ENCODE data around the gene LPAR2. TPM values are rescaled to one million over a fixed set of nuclear protein-coding genes. Genes with fewer than 3 reads are reported as not detected.
A peak's percentile ranks its signal among the peaks of the same experiment; 100 is the strongest.
"Not testable (repeated sequence)": the region's sequence is repeated elsewhere in the genome, so short reads cannot be mapped to it uniquely, and the experiment has no call there.

LPAR2 gene
- total and polyA plus RNA-seq, 7 donors: 0.08 to 1.5 (median 0.42) TPM

DNA sequence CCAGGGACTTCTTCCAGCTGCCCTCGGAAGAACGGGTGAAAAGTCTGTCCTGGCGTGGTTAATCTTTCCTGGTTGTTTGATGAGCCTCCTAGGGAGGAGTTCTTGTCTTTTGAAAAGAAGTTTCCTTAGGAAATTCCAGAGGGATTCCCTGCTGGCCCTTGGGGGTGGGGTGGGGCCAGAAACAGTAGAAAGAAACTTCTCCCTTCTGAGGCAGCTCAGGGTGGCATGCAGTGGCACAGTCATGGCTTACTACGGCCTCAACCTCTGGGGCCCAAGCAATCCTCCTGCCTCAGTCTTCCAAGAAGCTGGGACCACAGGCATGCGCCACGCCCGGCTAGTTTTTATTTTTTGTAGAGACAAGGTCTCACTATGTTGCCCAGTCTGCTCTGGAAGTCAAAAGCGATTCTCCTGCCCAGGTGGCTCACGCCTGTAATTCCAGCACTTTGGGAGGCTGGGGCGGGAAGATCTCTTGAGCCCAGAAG lies 42.1 kb upstream of the LPAR2 start:
- Histone ChIP-seq H3K27me3 (ENCODE audit: insufficient read depth in 3 of 3, low read length in 2 of 3) (no peaks in the 10 kb centered on the region), H3K27ac (no peak overlapping the region), H3K4me3 (no peak overlapping the region), H3K4me1 (peaks cover 4% of the 10 kb centered on the region), H3K36me3 (ENCODE audit: insufficient read depth in 1 of 2, low read depth in 1 of 2) (no peaks in the 10 kb centered on the region), H3K9me3 (no peaks in the 10 kb centered on the region)
- TF ChIP-seq, protein P1, sequence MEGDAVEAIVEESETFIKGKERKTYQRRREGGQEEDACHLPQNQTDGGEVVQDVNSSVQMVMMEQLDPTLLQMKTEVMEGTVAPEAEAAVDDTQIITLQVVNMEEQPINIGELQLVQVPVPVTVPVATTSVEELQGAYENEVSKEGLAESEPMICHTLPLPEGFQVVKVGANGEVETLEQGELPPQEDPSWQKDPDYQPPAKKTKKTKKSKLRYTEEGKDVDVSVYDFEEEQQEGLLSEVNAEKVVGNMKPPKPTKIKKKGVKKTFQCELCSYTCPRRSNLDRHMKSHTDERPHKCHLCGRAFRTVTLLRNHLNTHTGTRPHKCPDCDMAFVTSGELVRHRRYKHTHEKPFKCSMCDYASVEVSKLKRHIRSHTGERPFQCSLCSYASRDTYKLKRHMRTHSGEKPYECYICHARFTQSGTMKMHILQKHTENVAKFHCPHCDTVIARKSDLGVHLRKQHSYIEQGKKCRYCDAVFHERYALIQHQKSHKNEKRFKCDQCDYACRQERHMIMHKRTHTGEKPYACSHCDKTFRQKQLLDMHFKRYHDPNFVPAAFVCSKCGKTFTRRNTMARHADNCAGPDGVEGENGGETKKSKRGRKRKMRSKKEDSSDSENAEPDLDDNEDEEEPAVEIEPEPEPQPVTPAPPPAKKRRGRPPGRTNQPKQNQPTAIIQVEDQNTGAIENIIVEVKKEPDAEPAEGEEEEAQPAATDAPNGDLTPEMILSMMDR (IDR thresholded peaks at IDR 0.05): no peak
- ATAC-seq: no peak
- WGBS, 3 donors: 78 to 81% (median 78%) methylated on average over 10 of the region's 10 CpGs
- no peak for DNase-seq
- intact Hi-C loops (cut with DNase I): no loop called here

DNA sequence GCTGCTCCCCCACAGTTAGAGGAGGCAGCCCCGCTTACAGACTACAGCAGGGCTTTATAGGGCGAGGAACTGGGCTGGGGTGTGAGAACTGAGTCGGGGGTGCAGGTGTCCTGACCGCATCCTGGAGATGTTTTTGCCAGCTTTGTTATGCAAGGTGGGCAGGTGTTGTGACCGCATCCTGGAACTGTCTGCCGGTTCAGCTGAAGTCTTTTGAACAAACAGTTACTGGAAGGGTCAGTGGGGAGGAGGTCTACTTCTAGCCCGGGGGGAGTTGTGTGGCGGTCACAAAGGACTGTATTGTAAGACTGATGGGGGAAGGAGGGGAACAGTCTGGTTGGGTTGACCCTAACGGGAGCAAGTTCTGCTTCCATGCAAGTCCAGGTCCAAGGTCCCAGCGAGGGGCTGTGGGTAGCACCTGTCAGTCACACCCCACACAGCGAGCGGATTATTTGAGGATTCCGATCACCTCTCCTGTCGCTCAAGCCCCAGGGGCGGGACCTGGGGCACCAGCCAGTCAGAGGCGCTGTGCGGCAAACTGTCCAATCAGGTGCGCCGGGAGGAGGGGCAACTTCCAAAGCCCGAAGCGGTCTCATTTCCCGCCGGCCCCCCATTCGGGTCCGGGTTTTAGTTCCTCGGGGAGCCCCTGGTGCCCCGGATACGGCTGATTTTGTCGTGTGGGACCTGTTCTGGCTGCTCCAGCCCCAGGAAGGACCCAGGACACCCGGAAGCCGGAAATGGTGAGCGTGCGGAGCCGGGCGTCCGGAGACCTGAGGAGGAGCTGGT lies 40.4 kb upstream of the LPAR2 start, which contains the start of gene ZNF101:
TSS of gene ZNF101 (plus strand) at position 610 of the 783 bp plus-strand sequence. CDS start at position 735, 125 bp downstream.
- TF ChIP-seq, protein P1 (IDR thresholded peaks at IDR 0.05): no peak
- Histone ChIP-seq H3K4me3 (peak within 1 kb of the TSS; percentile 86), H3K27me3 (ENCODE audit: insufficient read depth in 3 of 3, low read length in 2 of 3) (no peaks in the 10 kb centered on the region), H3K27ac (peak within 1 kb of the TSS; percentile 80), H3K36me3 (ENCODE audit: insufficient read depth in 1 of 2, low read depth in 1 of 2) (no peaks in the 10 kb centered on the region), H3K4me1 (peaks cover 4% of the 10 kb centered on the region), H3K9me3 (no peaks in the 10 kb centered on the region)
- WGBS, 3 donors: 5% methylated on average over 36 of the region's 36 CpGs
- intact Hi-C loops (cut with DNase I): loop anchor here (5.0 kb wide), 2 partner anchors 64 to 109 kb away; partner anchors contain the start of gene ZNF14 (in 1 of the 2)
- peak; percentile 73 to 84 (median 78) for ATAC-seq
- peak; percentile 93 to 95 for DNase-seq

DNA sequence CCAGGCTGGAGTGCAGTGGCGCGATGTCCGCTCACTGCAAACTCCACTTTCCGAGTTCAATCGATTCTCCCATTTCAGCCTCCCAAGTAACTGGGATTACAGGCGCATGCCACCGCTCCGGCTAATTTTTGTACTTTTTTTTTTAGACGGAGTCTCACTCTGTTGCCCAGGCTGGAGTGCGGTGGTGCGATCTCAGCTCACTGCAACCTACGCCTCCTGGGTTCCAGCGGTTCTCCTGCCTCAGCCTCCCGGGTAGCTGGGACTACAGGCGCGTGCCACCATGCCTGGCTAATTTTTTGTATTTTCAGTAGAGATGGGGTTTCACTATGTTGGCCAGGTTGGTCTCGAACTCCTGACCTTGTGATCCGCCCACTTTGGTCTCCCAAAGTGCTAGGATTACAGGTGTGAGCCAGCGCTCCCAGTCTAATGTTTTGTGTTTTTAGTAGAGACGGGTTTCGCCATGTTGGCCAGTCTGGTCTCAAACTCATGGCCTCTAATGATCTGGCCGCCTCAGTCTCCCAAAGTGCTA lies 37.5 kb upstream of the LPAR2 start:
- 94 to 98% (median 97%) methylated on average over 22 of the region's 22 CpGs for WGBS, 3 donors
- DNase-seq: not testable (repeated sequence)
- H3K4me1 ChIP-seq: peaks cover 18% of the 10 kb centered on the region

DNA sequence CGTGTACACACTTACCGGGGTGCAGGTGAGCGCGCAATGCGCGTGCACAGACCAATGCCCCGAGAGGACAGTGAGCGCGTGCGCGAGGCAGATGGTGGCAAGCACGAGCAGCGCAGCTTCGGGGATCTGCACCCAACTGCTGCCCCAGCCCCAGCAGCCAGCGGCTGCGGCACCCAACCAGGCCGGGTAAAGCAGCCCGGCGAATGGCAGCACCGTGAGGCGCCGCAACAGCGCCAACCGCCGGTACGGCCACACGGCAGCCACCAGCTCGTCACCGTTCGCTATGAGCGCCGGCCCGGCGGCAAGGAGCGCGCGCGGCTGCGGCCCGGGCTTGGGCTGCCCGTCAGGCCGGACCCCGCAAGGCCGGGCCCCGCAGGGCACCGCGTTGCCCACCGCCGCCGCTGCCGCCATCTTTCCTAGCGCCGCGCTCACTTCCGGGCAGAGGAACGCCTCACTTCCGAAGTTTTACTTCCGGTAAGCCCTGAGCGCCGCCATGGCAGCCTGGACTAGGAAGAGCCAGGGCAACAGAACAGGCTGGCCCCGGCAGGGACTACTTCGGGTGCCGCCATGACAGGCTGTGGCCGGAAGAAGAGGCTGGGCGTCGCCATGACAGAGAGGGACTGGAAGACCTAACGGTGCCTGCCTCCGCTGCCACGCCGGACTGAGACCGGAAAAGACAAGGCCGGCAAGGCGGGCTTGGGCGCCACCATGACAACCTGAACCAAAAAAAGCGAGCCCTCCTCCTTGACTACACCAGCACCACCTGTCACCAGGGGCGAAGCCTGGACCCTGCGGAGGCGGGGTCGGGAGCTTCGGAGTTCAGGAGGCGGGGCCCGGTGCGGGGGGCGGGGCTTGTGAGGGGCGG lies 35.5 kb upstream of the LPAR2 start, which contains the start of gene ATP13A1:
TSS of gene ATP13A1 (minus strand) at position 421 of the 865 bp plus-strand sequence. CDS start at position 411, 10 bp downstream.
- intact Hi-C loops (cut with DNase I): loop anchor here in 1 of 2 donors (5.0 kb wide), 1 partner anchor 114 kb away; no protein-coding TSS in a partner anchor
- 0 to 1% (median 1%) methylated on average over 70 to 85 of the region's 85 CpGs for WGBS, 3 donors
- DNase-seq (peak; percentile 96 to 99), ATAC-seq (peak; percentile 92 to 96 (median 95))
- H3K4me3 ChIP-seq: peak within 1 kb of the TSS; percentile 99
- H3K36me3 ChIP-seq (ENCODE audit: insufficient read depth in 1 of 2, low read depth in 1 of 2): peaks cover 0 to 21% of the 10 kb centered on the region in 2 donors
- no peaks in the 10 kb centered on the region for H3K9me3 ChIP-seq
- H3K4me1 ChIP-seq: peaks cover 14% of the 10 kb centered on the region
- TF ChIP-seq, protein P1 (IDR thresholded peaks at IDR 0.05): peak; percentile 23
- peak within 1 kb of the TSS; percentile 93 for H3K27ac ChIP-seq
- no peaks in the 10 kb centered on the region for H3K27me3 ChIP-seq (ENCODE audit: insufficient read depth in 3 of 3, low read length in 2 of 3)

More for the DNA sequence above, 37.5 kb upstream of the LPAR2 start:
- not testable (repeated sequence) for H3K27me3 ChIP-seq (ENCODE audit: insufficient read depth in 3 of 3, low read length in 2 of 3); ATAC-seq; H3K36me3 ChIP-seq (ENCODE audit: insufficient read depth in 1 of 2, low read depth in 1 of 2); H3K4me3 ChIP-seq; H3K27ac ChIP-seq; H3K9me3 ChIP-seq
- intact Hi-C loops (cut with DNase I): loop anchor here (5.0 kb wide), 2 partner anchors 67 to 112 kb away; partner anchors contain the start of gene ZNF14 (in 1 of the 2)
